ENCODE data around the gene NIP7.

Gene NIP7

GRCh38 chr16:69386596-69386995, 47.0 kb downstream of the NIP7 start:
- no peak overlapping the region for H3K4me3 ChIP-seq (replicated peaks in 1 of 2; ENCODE audit: low read depth in 2 of 2, low read length in 2 of 2)
- DNase-seq (ENCODE audit: low read depth in 2 of 2) = peak in 1 of 2 donors; percentile 36
- no peak for TF ChIP-seq CTCF (IDR thresholded peaks at IDR 0.05; ENCODE audit: low read depth, low read length)
